ENCODE results near the gene CX3CR1. TPM values are rescaled to one million over a fixed set of nuclear protein-coding genes. Genes with fewer than 3 reads are reported as not detected.

CX3CR1 gene
- total RNA-seq, 2 experiments from 2014 or later: 0.14 to 0.27 TPM

GRCh38 chr3:39313289-39313688, 33.5 kb upstream of the CX3CR1 start:
- no peaks in the 10 kb centered on the region for H3K36me3 ChIP-seq (ENCODE audit: insufficient read depth, low read length)
- H3K27me3 Mint-ChIP-seq: no peaks in the 10 kb centered on the region
- intact Hi-C loops (cut with DNase I, micrococcal nuclease): no loop called here
- ChIA-PET CTCF (interaction anchor here (0.6 kb wide), 1 partner anchor 865 kb away, joined by 3 read pairs; no protein-coding TSS in a partner anchor), POLR2A (interaction anchor here (0.8 kb wide), 1 partner anchor 1730 kb away, joined by 3 read pairs; no protein-coding TSS in a partner anchor)
- peaks cover 11% of the 10 kb centered on the region for H3K9me3 Mint-ChIP-seq
- H3K27ac ChIP-seq (ENCODE audit: low read depth in 1 of 2, low read length in 2 of 2): no peak overlapping the region
- H3K9me3 ChIP-seq (ENCODE audit: control insufficient read depth in 1 of 2, insufficient read depth in 1 of 2, low read length in 2 of 2): peaks cover 0 to 9% of the 10 kb centered on the region in 2 experiments
- no peak overlapping the region for H3K27ac Mint-ChIP-seq
- DNase-seq (no peak), ATAC-seq (ENCODE audit: poor library complexity) (no peak)
- H3K4me3 ChIP-seq (ENCODE audit: low read length): no peak overlapping the region
- no peak overlapping the region for H3K4me3 Mint-ChIP-seq
- TF ChIP-seq CTCF (IDR thresholded peaks at IDR 0.05): no peak
- H3K36me3 Mint-ChIP-seq (ENCODE audit: low read depth): no peaks in the 10 kb centered on the region
- H3K4me1 Mint-ChIP-seq (ENCODE audit: low read depth): no peaks in the 10 kb centered on the region
- no peaks in the 10 kb centered on the region for H3K27me3 ChIP-seq (ENCODE audit: control insufficient read depth in 1 of 2, insufficient read depth in 2 of 2, low read length in 2 of 2)
- H3K4me1 ChIP-seq (ENCODE audit: insufficient read depth, low read length): no peaks in the 10 kb centered on the region

GRCh38 chr3:39302178-39302577, 22.3 kb upstream of the CX3CR1 start:
- Histone ChIP-seq H3K4me1 (ENCODE audit: insufficient read depth, low read length) (no peaks in the 10 kb centered on the region), H3K36me3 (ENCODE audit: insufficient read depth, low read length) (no peaks in the 10 kb centered on the region), H3K4me3 (ENCODE audit: low read length) (no peak overlapping the region), H3K27me3 (ENCODE audit: control insufficient read depth in 1 of 2, insufficient read depth in 2 of 2, low read length in 2 of 2) (no peaks in the 10 kb centered on the region), H3K9me3 (ENCODE audit: control insufficient read depth in 1 of 2, insufficient read depth in 1 of 2, low read length in 2 of 2) (peaks cover 27 to 30% of the 10 kb centered on the region in 2 experiments), H3K27ac (ENCODE audit: low read depth in 1 of 2, low read length in 2 of 2) (no peak overlapping the region)
- POLR2A ChIA-PET: no interaction called here
- H3K27me3 Mint-ChIP-seq: peaks cover 4% of the 10 kb centered on the region
- intact Hi-C loops (cut with DNase I, micrococcal nuclease): no loop called here
- DNase-seq (no peak), ATAC-seq (ENCODE audit: poor library complexity) (no peak)
- H3K4me1 Mint-ChIP-seq (ENCODE audit: low read depth): no peaks in the 10 kb centered on the region
- peaks cover 28% of the 10 kb centered on the region for H3K36me3 Mint-ChIP-seq (ENCODE audit: low read depth)
- no peak for TF ChIP-seq CTCF (IDR thresholded peaks at IDR 0.05)
- no peak overlapping the region for H3K4me3 Mint-ChIP-seq
- CTCF ChIA-PET: interaction anchor here (3.0 kb wide), 1 partner anchor 10 kb away, joined by 8 read pairs; no protein-coding TSS in a partner anchor
- H3K27ac Mint-ChIP-seq: no peak overlapping the region
- H3K9me3 Mint-ChIP-seq: peaks cover 18% of the 10 kb centered on the region

GRCh38 chr3:39299279-39299678, 19.4 kb upstream of the CX3CR1 start:
- H3K36me3 Mint-ChIP-seq (ENCODE audit: low read depth): peaks cover 33% of the 10 kb centered on the region
- TF ChIP-seq CTCF (IDR thresholded peaks at IDR 0.05): no peak
- intact Hi-C loops (cut with DNase I, micrococcal nuclease): no loop called here
- H3K27ac ChIP-seq (ENCODE audit: low read depth in 1 of 2, low read length in 2 of 2): no peak overlapping the region
- H3K4me3 ChIP-seq (ENCODE audit: low read length): no peak overlapping the region
- DNase-seq (no peak), ATAC-seq (ENCODE audit: poor library complexity) (no peak)
- H3K27me3 ChIP-seq (ENCODE audit: control insufficient read depth in 1 of 2, insufficient read depth in 2 of 2, low read length in 2 of 2): no peaks in the 10 kb centered on the region
- POLR2A ChIA-PET: no interaction called here
- peaks cover 15% of the 10 kb centered on the region for H3K9me3 Mint-ChIP-seq
- H3K4me3 Mint-ChIP-seq: no peak overlapping the region
- peaks cover 21 to 27% of the 10 kb centered on the region in 2 experiments for H3K9me3 ChIP-seq (ENCODE audit: control insufficient read depth in 1 of 2, insufficient read depth in 1 of 2, low read length in 2 of 2)
- peaks cover 13% of the 10 kb centered on the region for H3K4me1 ChIP-seq (ENCODE audit: insufficient read depth, low read length)
- CTCF ChIA-PET: interaction anchor here (1.5 kb wide), 1 partner anchor 11 kb away, joined by 5 read pairs; no protein-coding TSS in a partner anchor
- peaks cover 4% of the 10 kb centered on the region for H3K27me3 Mint-ChIP-seq
- no peak overlapping the region for H3K27ac Mint-ChIP-seq
- H3K4me1 Mint-ChIP-seq (ENCODE audit: low read depth): peaks cover 10% of the 10 kb centered on the region
- no peaks in the 10 kb centered on the region for H3K36me3 ChIP-seq (ENCODE audit: insufficient read depth, low read length)

Data from CD4-positive, alpha-beta T cell (primary cell).